ENCODE data around the gene TJP3.

DNA sequence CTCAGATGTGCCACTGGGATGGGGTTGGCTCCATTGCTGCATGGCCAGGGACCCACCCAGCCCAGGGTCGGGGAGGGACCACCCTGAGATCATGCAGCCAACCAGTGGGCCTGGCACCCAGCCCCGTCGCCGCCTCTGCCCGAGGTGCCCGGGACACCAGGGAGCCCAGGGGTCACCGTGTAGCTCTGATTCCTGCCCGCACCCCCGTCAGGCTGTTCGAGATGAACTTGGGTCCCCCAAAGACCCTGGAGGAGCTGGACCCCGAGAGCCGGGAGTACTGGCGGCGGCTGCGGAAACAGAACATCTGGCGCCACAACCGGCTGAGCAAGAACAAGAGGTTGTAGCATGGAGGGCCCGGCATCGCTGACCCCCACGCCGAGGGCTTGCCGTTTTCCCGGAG is 58.9 kb downstream of the TJP3 start:
- TF ChIP-seq, protein P1, sequence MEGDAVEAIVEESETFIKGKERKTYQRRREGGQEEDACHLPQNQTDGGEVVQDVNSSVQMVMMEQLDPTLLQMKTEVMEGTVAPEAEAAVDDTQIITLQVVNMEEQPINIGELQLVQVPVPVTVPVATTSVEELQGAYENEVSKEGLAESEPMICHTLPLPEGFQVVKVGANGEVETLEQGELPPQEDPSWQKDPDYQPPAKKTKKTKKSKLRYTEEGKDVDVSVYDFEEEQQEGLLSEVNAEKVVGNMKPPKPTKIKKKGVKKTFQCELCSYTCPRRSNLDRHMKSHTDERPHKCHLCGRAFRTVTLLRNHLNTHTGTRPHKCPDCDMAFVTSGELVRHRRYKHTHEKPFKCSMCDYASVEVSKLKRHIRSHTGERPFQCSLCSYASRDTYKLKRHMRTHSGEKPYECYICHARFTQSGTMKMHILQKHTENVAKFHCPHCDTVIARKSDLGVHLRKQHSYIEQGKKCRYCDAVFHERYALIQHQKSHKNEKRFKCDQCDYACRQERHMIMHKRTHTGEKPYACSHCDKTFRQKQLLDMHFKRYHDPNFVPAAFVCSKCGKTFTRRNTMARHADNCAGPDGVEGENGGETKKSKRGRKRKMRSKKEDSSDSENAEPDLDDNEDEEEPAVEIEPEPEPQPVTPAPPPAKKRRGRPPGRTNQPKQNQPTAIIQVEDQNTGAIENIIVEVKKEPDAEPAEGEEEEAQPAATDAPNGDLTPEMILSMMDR (IDR thresholded peaks at IDR 0.05), result no peak
- TF ChIP-seq POLR2A (IDR thresholded peaks at IDR 0.05) (no peak), EP300 (IDR thresholded peaks at IDR 0.05) (no peak)
